Activated T-helper 2 cell treated with anti-CD3 and anti-CD28 coated beads, Interferon-gamma antibody, Interleukin-2, Interleukin-4, amounts not matched to agents 10 μg/mL and 5 μg/mL and 100 μg/mL, durations not matched to agents 14 hours and 24 hours and 36 hours (primary cell): ENCODE data around the gene ATP8B2. TPM values are rescaled to one million over a fixed set of nuclear protein-coding genes. Genes with fewer than 3 reads are reported as not detected.
A peak's percentile ranks its signal among the peaks of the same experiment; 100 is the strongest.
"Not testable (repeated sequence)": the region's sequence is repeated elsewhere in the genome, so short reads cannot be mapped to it uniquely, and the experiment has no call there.

Experiments
- DNase-seq: peaks from one replicate; pipeline ENCODE4 v3.0.0; 2021; ENCODE audit warnings: low spot score
- H3K27ac Mint-ChIP-seq: one replicate; pipeline ENCODE4 v1.8.0; 2021; ENCODE audit warnings: mixed read lengths
- H3K27me3 Mint-ChIP-seq: one replicate; pipeline ENCODE4 v1.8.0; 2021; ENCODE audit warnings: low read depth, mixed read lengths
- H3K36me3 Mint-ChIP-seq: one replicate; pipeline ENCODE4 v1.8.0; 2021; ENCODE audit warnings: low read depth, mixed read lengths
- H3K4me1 Mint-ChIP-seq: one replicate; pipeline ENCODE4 v1.8.0; 2021; ENCODE audit warnings: low read depth, mixed read lengths
- H3K4me3 Mint-ChIP-seq: one replicate; pipeline ENCODE4 v1.8.0; 2021; ENCODE audit warnings: low read depth, mild to moderate bottlenecking, moderate library complexity, mixed read lengths
- H3K9me3 Mint-ChIP-seq: one replicate; pipeline ENCODE4 v1.8.0; 2021; ENCODE audit warnings: mixed read lengths
- intact Hi-C: fragments of 100-400 bp; cut with micrococcal nuclease; formaldehyde crosslinking; loops from one replicate; pipeline ENCODE4 v1.15.1; 2023
- total RNA-seq: library from RNA; stranded (reverse); gene quantifications from 2 replicates; pipeline ENCODE4 v1.2.3, GENCODE V29; 2022

The ATP8B2 gene
- total RNA-seq, 1 donor from 2014 or later = 44.0 TPM

- peaks cover 3% of the 10 kb centered on the region for H3K27me3 Mint-ChIP-seq
- H3K9me3 Mint-ChIP-seq = no peaks in the 10 kb centered on the region
- peaks cover 16% of the 10 kb centered on the region for H3K36me3 Mint-ChIP-seq
- H3K4me3 Mint-ChIP-seq = peak overlapping the region; percentile 76
- intact Hi-C loops = loop anchor here (1.0 to 5.0 kb wide), 5 partner anchors 29 to 109 kb away; no protein-coding TSS in a partner anchor
- H3K27ac Mint-ChIP-seq = peak overlapping the region; percentile 80
- peaks cover 26% of the 10 kb centered on the region for H3K4me1 Mint-ChIP-seq
- DNase-seq = no peak
These were observed 28.2 kb downstream of the ATP8B2 start for GRCh38 chr1:154353460-154353904.

DNA sequence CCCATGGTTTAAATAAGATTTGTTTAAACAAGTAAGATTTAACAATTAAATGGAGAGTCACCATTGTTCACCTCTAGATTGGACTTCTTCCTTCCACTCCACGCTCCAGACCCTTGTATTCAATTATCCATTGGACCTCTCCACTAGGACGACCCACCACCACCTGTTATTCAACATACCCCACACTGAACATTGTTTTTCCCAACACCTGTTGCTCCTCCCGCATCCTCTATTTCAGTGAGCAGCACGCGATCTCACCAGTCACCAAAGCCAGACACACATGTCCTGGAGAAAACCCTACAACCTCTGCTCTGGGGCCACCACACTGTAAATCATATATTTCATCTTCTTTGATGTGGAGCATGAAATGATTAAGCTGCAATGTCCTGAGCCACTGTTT is 28.6 kb downstream of the ATP8B2 start:
- peaks cover 26% of the 10 kb centered on the region for H3K4me1 Mint-ChIP-seq
- peaks cover 11% of the 10 kb centered on the region for H3K36me3 Mint-ChIP-seq
- no peaks in the 10 kb centered on the region for H3K9me3 Mint-ChIP-seq
- no peak overlapping the region for H3K4me3 Mint-ChIP-seq
- no peak for DNase-seq
- intact Hi-C loops = loop anchor here (1.0 to 5.0 kb wide), 5 partner anchors 30 to 109 kb away; no protein-coding TSS in a partner anchor
- H3K27me3 Mint-ChIP-seq = peaks cover 3% of the 10 kb centered on the region
- peak overlapping the region; percentile 26 for H3K27ac Mint-ChIP-seq

DNA sequence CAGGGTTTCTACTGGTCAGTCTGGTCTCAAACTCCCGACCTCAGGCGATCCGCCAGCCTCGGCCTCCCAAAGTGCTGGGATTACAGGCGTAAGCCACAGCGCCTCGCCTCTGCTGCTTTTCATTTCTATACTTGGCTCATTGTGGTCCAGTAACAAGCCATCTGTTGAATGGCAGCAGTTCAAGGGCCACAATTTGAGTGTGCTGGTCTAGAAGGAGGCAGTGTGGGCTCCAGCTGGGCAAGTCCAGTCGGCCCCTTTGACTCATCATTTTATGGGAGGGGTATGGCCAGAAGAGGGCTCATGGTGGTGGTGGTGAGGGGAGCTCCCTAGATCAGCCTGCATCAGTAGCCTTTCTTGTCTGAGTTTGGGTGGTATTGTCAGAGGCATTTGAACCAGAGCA is 33.2 kb downstream of the ATP8B2 start:
- no peak for DNase-seq
- Mint-ChIP-seq H3K27ac (no peak overlapping the region), H3K9me3 (peaks cover 6% of the 10 kb centered on the region), H3K27me3 (peaks cover 7% of the 10 kb centered on the region), H3K36me3 (no peaks in the 10 kb centered on the region), H3K4me3 (no peak overlapping the region), H3K4me1 (peaks cover 13% of the 10 kb centered on the region)
- intact Hi-C loops = no loop called here

- no peak overlapping the region for H3K4me3 Mint-ChIP-seq
- no peaks in the 10 kb centered on the region for H3K4me1 Mint-ChIP-seq
- no peaks in the 10 kb centered on the region for H3K36me3 Mint-ChIP-seq
- intact Hi-C loops = no loop called here
- H3K27me3 Mint-ChIP-seq = peaks cover 6% of the 10 kb centered on the region
- peaks cover 6% of the 10 kb centered on the region for H3K9me3 Mint-ChIP-seq
- no peak for DNase-seq
- no peak overlapping the region for H3K27ac Mint-ChIP-seq
These were observed 35.0 kb downstream of the ATP8B2 start for GRCh38 chr1:154360288-154360687.

GRCh38 chr1:154360881-154361280 is 35.6 kb downstream of the ATP8B2 start:
- H3K27me3 Mint-ChIP-seq, intact Hi-C loops, H3K4me1 Mint-ChIP-seq, H3K36me3 Mint-ChIP-seq, DNase-seq, H3K27ac Mint-ChIP-seq, H3K9me3 Mint-ChIP-seq, H3K4me3 Mint-ChIP-seq: not testable (repeated sequence)

- no peaks in the 10 kb centered on the region for H3K36me3 Mint-ChIP-seq
- intact Hi-C loops = no loop called here
These were observed 36.0 kb downstream of the ATP8B2 start for GRCh38 chr1:154361357-154361756.

DNA sequence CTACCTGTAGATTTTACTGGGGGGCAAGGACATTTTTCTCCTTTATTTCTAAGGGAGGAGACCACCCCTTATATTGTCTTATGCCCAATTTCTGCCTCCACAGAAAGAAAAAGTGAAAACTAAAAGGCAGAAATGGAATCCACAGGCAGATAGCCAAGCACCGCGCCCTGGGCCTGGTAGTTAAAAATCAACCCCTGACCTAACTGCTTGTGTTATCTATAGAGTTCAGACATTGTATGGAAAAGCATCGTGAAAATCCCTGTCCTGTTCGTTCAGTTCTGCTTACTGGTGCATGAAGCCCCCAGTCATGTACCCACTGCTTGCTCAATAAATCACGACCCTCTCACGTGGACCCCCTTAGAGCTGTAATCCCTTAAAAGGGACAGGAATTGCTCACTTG is 46.1 kb downstream of the ATP8B2 start:
- intact Hi-C loops = no loop called here
- Mint-ChIP-seq H3K27ac (no peak overlapping the region), H3K27me3 (no peaks in the 10 kb centered on the region), H3K36me3 (no peaks in the 10 kb centered on the region), H3K4me3 (no peak overlapping the region), H3K4me1 (peaks cover 3% of the 10 kb centered on the region), H3K9me3 (no peaks in the 10 kb centered on the region)
- DNase-seq = no peak

More at GRCh38 chr1:154361357-154361756, 36.0 kb downstream of the ATP8B2 start:
- Mint-ChIP-seq H3K4me1 (peaks cover 2% of the 10 kb centered on the region), H3K4me3 (no peak overlapping the region), H3K9me3 (peaks cover 6% of the 10 kb centered on the region), H3K27me3 (peaks cover 6% of the 10 kb centered on the region), H3K27ac (no peak overlapping the region)
- DNase-seq = no peak

DNA sequence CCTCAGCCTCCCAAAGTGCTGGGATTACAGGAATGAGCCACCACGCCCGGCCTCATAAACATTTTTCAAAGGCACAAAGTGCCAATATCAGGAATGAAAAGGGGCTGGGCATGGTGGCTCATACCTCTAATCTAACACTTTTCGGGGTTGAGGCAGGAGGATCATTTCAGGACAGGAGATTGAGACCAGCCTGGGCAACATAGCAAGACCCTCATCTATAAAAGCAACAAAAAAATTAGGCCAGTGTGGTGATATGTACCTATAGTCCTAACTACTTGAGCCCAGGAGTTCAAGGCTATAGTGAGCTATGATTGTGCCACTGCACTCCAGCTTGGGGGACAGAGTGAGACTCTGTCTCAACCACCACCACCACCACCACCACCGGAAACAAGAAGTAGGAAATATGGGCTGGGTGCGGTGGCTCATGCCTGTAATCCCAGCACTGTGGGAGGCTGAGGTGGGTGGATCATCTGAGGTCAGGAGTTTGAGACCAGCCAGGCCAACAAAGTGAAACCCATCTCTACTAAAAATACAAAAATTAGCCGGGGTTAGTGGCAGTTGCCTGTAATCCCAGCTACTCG is 48.5 kb downstream of the ATP8B2 start:
- H3K4me1 Mint-ChIP-seq, H3K27me3 Mint-ChIP-seq, DNase-seq, H3K9me3 Mint-ChIP-seq, intact Hi-C loops, H3K27ac Mint-ChIP-seq, H3K36me3 Mint-ChIP-seq, H3K4me3 Mint-ChIP-seq: not testable (repeated sequence)

DNA sequence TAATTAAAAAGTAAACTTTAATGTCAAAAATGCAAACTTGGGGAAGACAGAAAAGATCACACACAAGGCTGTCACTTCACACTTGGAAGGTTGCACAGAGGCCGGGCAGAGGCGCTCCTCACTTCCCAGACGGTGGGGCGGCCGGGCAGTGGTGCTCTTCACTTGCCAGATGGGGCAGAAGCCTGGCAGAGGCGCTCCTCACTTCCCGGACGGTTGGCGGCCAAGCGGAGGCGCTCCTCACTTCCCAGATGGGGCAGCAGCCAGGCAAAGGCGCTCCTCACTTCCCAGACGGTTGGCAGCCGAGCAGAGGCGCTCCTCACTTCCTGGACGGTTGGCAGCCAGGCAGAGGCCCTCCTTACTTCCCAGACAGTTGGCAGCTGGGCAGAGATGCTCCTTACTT is 54.0 kb downstream of the ATP8B2 start:
- H3K9me3 Mint-ChIP-seq = no peaks in the 10 kb centered on the region
- H3K27me3 Mint-ChIP-seq = no peaks in the 10 kb centered on the region
- H3K4me3 Mint-ChIP-seq = no peak overlapping the region
- DNase-seq = no peak
- H3K4me1 Mint-ChIP-seq = no peaks in the 10 kb centered on the region
- intact Hi-C loops = no loop called here
- no peaks in the 10 kb centered on the region for H3K36me3 Mint-ChIP-seq
- H3K27ac Mint-ChIP-seq = no peak overlapping the region

GRCh38 chr1:154384650-154385489 is 59.5 kb downstream of the ATP8B2 start:
- Mint-ChIP-seq H3K9me3 (no peaks in the 10 kb centered on the region), H3K4me3 (no peak overlapping the region), H3K4me1 (peaks cover 22% of the 10 kb centered on the region), H3K36me3 (no peaks in the 10 kb centered on the region), H3K27me3 (no peaks in the 10 kb centered on the region), H3K27ac (peak overlapping the region; percentile 56)
- intact Hi-C loops = loop anchor here (1.0 to 5.0 kb wide), 2 partner anchors 20 to 33 kb away; partner anchors contain the start of gene IL6R
- DNase-seq = no peak

DNA sequence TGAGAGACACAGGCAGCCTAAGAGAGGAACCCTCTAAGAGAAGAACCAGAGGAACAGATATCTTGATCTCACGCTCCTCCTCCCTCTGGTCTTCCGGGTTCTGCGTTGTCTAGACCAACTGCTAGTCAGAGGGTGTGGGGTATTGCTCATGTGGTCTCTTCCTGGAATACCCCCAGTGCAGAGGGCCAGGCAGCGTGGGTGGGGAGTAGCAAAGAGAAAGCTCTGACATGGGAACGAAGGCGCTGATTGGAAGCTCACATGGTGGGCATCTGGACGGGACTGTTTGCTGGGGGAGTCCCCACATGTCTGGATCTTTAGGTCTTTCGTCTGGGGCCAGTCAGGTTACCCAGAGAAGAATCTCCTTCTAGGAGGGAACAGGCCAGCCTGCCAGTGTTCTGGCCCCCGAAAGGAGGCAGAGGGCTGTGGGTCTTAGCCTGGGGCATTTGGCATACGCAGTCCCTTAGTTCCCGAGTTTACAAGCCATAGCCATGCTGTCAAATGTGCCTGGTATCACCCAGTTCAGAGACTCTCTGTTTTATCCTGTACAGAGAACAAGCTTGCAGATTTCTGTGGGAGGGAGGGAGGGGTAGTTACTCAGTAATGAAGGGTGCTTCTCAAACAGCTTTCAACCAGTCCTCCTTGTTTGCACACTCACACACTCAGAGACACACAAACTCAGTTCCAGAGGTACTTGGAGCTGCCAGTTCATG is 61.5 kb downstream of the ATP8B2 start:
- no peaks in the 10 kb centered on the region for H3K27me3 Mint-ChIP-seq
- H3K4me3 Mint-ChIP-seq = peak overlapping the region; percentile 57
- peak; percentile 32 for DNase-seq
- intact Hi-C loops = loop anchor here (5.0 kb wide), 1 partner anchor 34 kb away; no protein-coding TSS in a partner anchor
- H3K4me1 Mint-ChIP-seq = peaks cover 22% of the 10 kb centered on the region
- H3K36me3 Mint-ChIP-seq = no peaks in the 10 kb centered on the region
- no peaks in the 10 kb centered on the region for H3K9me3 Mint-ChIP-seq
- peak overlapping the region; percentile 91 for H3K27ac Mint-ChIP-seq

DNA sequence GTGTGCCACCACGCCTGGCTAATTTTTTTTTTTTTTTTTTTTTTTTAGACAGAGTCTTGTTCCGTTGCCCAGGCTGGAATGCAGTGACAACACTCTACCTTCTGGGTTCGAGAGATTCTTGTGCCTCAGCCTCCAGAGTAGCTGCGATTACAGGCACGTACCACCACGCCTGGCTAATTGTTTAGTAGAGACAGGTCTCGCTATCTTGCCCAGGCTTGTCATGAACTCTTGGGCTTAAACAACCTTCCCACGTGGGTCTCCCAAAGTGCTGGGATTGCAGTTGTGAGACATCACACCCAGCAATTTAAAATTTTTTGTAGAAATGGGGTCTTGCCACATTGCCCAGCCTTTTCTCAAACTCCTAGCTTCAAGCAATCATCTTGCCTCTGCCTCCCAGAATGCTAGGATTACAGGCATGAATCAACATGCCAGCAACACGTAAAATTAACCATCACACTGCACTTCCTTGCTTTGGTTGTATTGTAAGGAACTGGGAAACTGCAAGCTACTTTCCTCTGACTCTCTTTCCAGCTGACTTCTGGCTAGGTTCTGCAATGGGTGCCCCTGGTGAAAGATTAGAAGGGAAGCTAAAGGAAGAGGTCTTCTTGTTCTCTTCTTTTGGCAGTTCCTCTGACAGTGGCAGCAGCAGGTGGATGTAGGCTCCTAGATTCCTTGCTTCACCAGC is 65.9 kb downstream of the ATP8B2 start:
- Mint-ChIP-seq H3K27ac (no peak overlapping the region), H3K4me3 (no peak overlapping the region), H3K27me3 (peaks cover 3% of the 10 kb centered on the region), H3K4me1 (peaks cover 10% of the 10 kb centered on the region), H3K9me3 (peaks cover 3% of the 10 kb centered on the region), H3K36me3 (no peaks in the 10 kb centered on the region)
- intact Hi-C loops = no loop called here
- no peak for DNase-seq
